Memory B cell (primary cell): ENCODE data around the gene MIOS.

Experiments used
- ATAC-seq: fragments of 150-1000 bp; cut with Tn5 transposase; 2 replicates; pipeline ENCODE4 v1.10.0; 2021; ENCODE audit warnings: low read depth, mild to moderate bottlenecking, moderate library complexity
- DNase-seq, 2 donors: peaks; one replicate each; pipeline ENCODE4 v3.0.0; 2022; ENCODE audit warnings: low spot score in 2 of 2
- H3K27ac Mint-ChIP-seq: one replicate; pipeline ENCODE4 v1.8.0; 2022; ENCODE audit warnings: mild to moderate bottlenecking, moderate library complexity, mixed read lengths
- H3K27me3 Mint-ChIP-seq: one replicate; pipeline ENCODE4 v1.8.0; 2022; ENCODE audit warnings: mixed read lengths
- H3K36me3 Mint-ChIP-seq: one replicate; pipeline ENCODE4 v1.8.0; 2022; ENCODE audit warnings: mild to moderate bottlenecking, mixed read lengths
- H3K4me1 Mint-ChIP-seq: one replicate; pipeline ENCODE4 v1.8.0; 2022; ENCODE audit warnings: mixed read lengths
- H3K4me3 Mint-ChIP-seq: one replicate; pipeline ENCODE4 v1.8.0; 2022; ENCODE audit warnings: mild to moderate bottlenecking, moderate library complexity, mixed read lengths
- H3K9me3 Mint-ChIP-seq: one replicate; pipeline ENCODE4 v1.8.0; 2022; ENCODE audit warnings: mixed read lengths

The MIOS gene

GRCh38 chr7:7564323-7564780 is 2.3 kb upstream of the MIOS start:
- peaks cover 3% of the 10 kb centered on the region for H3K9me3 Mint-ChIP-seq
- peaks cover 15% of the 10 kb centered on the region for H3K4me1 Mint-ChIP-seq
- no peaks in the 10 kb centered on the region for H3K27me3 Mint-ChIP-seq
- peaks cover 16% of the 10 kb centered on the region for H3K36me3 Mint-ChIP-seq
- DNase-seq (no peak), ATAC-seq (no peak)
- H3K27ac Mint-ChIP-seq, result no peak overlapping the region
- no peak overlapping the region for H3K4me3 Mint-ChIP-seq

GRCh38 chr7:7565018-7565680 is 1.5 kb upstream of the MIOS start:
- Mint-ChIP-seq H3K36me3 (peaks cover 13% of the 10 kb centered on the region), H3K4me1 (peaks cover 23% of the 10 kb centered on the region), H3K27ac (no peak overlapping the region), H3K4me3 (no peak overlapping the region), H3K9me3 (no peaks in the 10 kb centered on the region), H3K27me3 (no peaks in the 10 kb centered on the region)
- no peak for ATAC-seq
- no peak for DNase-seq

- ATAC-seq, result no peak
- Mint-ChIP-seq H3K9me3 (no peaks in the 10 kb centered on the region), H3K36me3 (peaks cover 12% of the 10 kb centered on the region), H3K27ac (no peak overlapping the region), H3K4me3 (no peak overlapping the region), H3K4me1 (peaks cover 30% of the 10 kb centered on the region), H3K27me3 (no peaks in the 10 kb centered on the region)
- no peak for DNase-seq
These were observed 686 bp upstream of the MIOS start for GRCh38 chr7:7565746-7566650.

GRCh38 chr7:7567898-7568531 is 1.3 kb downstream of the MIOS start:
- H3K9me3 Mint-ChIP-seq, result no peaks in the 10 kb centered on the region
- ATAC-seq (no peak), DNase-seq (no peak)
- peak overlapping the region; percentile 84 for H3K4me3 Mint-ChIP-seq
- no peaks in the 10 kb centered on the region for H3K27me3 Mint-ChIP-seq
- H3K4me1 Mint-ChIP-seq, result peaks cover 32% of the 10 kb centered on the region
- H3K36me3 Mint-ChIP-seq, result peaks cover 8% of the 10 kb centered on the region
- H3K27ac Mint-ChIP-seq, result no peak overlapping the region

- Mint-ChIP-seq H3K27me3 (no peaks in the 10 kb centered on the region), H3K4me1 (peaks cover 32% of the 10 kb centered on the region), H3K9me3 (no peaks in the 10 kb centered on the region), H3K36me3 (peaks cover 8% of the 10 kb centered on the region), H3K4me3 (peak overlapping the region; percentile 84), H3K27ac (no peak overlapping the region)
- no peak for ATAC-seq
- DNase-seq, result no peak
These were observed 1.9 kb downstream of the MIOS start for GRCh38 chr7:7568553-7568952.

GRCh38 chr7:7569081-7569527 is 2.4 kb downstream of the MIOS start:
- Mint-ChIP-seq H3K27ac (no peak overlapping the region), H3K4me1 (peaks cover 32% of the 10 kb centered on the region), H3K36me3 (peaks cover 8% of the 10 kb centered on the region), H3K27me3 (no peaks in the 10 kb centered on the region), H3K9me3 (no peaks in the 10 kb centered on the region), H3K4me3 (peak overlapping the region; percentile 84)
- ATAC-seq, result peak; percentile 68
- peak in 1 of 2 donors; percentile 57 for DNase-seq

- ATAC-seq, result peak; percentile 26
- Mint-ChIP-seq H3K4me3 (peak overlapping the region; percentile 84), H3K36me3 (peaks cover 8% of the 10 kb centered on the region), H3K4me1 (peaks cover 32% of the 10 kb centered on the region), H3K9me3 (no peaks in the 10 kb centered on the region), H3K27ac (no peak overlapping the region), H3K27me3 (no peaks in the 10 kb centered on the region)
- DNase-seq, result no peak
These were observed 2.9 kb downstream of the MIOS start for GRCh38 chr7:7569615-7570014.

- H3K9me3 Mint-ChIP-seq, result no peaks in the 10 kb centered on the region
- DNase-seq, result no peak
- no peak for ATAC-seq
- H3K36me3 Mint-ChIP-seq, result peaks cover 8% of the 10 kb centered on the region
- no peak overlapping the region for H3K4me3 Mint-ChIP-seq
- H3K4me1 Mint-ChIP-seq, result peaks cover 34% of the 10 kb centered on the region
- H3K27ac Mint-ChIP-seq, result no peak overlapping the region
- H3K27me3 Mint-ChIP-seq, result no peaks in the 10 kb centered on the region
These were observed 3.9 kb downstream of the MIOS start for GRCh38 chr7:7570584-7570983.

GRCh38 chr7:7573701-7574100 is 7.0 kb downstream of the MIOS start:
- no peak for ATAC-seq
- H3K4me1 Mint-ChIP-seq, result peaks cover 24% of the 10 kb centered on the region
- no peaks in the 10 kb centered on the region for H3K27me3 Mint-ChIP-seq
- peaks cover 8% of the 10 kb centered on the region for H3K36me3 Mint-ChIP-seq
- no peak overlapping the region for H3K4me3 Mint-ChIP-seq
- no peak overlapping the region for H3K27ac Mint-ChIP-seq
- no peak for DNase-seq
- no peaks in the 10 kb centered on the region for H3K9me3 Mint-ChIP-seq

- Mint-ChIP-seq H3K36me3 (peaks cover 6% of the 10 kb centered on the region), H3K4me1 (peaks cover 6% of the 10 kb centered on the region), H3K9me3 (no peaks in the 10 kb centered on the region), H3K27me3 (no peaks in the 10 kb centered on the region), H3K4me3 (no peak overlapping the region), H3K27ac (no peak overlapping the region)
- DNase-seq, result no peak
- ATAC-seq, result no peak
These were observed 9.7 kb downstream of the MIOS start for GRCh38 chr7:7576344-7576743.

GRCh38 chr7:7577888-7578287 is 11.2 kb downstream of the MIOS start:
- Mint-ChIP-seq H3K4me3 (no peak overlapping the region), H3K4me1 (peaks cover 5% of the 10 kb centered on the region), H3K27me3 (no peaks in the 10 kb centered on the region), H3K36me3 (peaks cover 6% of the 10 kb centered on the region), H3K9me3 (no peaks in the 10 kb centered on the region), H3K27ac (no peak overlapping the region)
- ATAC-seq (peak; percentile 98), DNase-seq (no peak)

- Mint-ChIP-seq H3K27ac (no peak overlapping the region), H3K9me3 (no peaks in the 10 kb centered on the region), H3K4me1 (peaks cover 4% of the 10 kb centered on the region), H3K27me3 (no peaks in the 10 kb centered on the region), H3K36me3 (peaks cover 7% of the 10 kb centered on the region), H3K4me3 (no peak overlapping the region)
- DNase-seq, result no peak
- no peak for ATAC-seq
These were observed 13.0 kb downstream of the MIOS start for GRCh38 chr7:7579638-7580037.

- H3K27ac Mint-ChIP-seq, result no peak overlapping the region
These were observed 15.0 kb downstream of the MIOS start for GRCh38 chr7:7581531-7582179.

GRCh38 chr7:7582596-7582995 is 15.9 kb downstream of the MIOS start:
- no peaks in the 10 kb centered on the region for H3K9me3 Mint-ChIP-seq
- no peak for ATAC-seq
- H3K4me3 Mint-ChIP-seq, result no peak overlapping the region
- peaks cover 9% of the 10 kb centered on the region for H3K36me3 Mint-ChIP-seq
- no peak for DNase-seq
- no peaks in the 10 kb centered on the region for H3K27me3 Mint-ChIP-seq
- H3K27ac Mint-ChIP-seq, result no peak overlapping the region
- H3K4me1 Mint-ChIP-seq, result peaks cover 2% of the 10 kb centered on the region

More at GRCh38 chr7:7581531-7582179, 15.0 kb downstream of the MIOS start:
- H3K9me3 Mint-ChIP-seq, result no peaks in the 10 kb centered on the region
- H3K4me1 Mint-ChIP-seq, result peaks cover 2% of the 10 kb centered on the region
- ATAC-seq (no peak), DNase-seq (no peak)
- peaks cover 7% of the 10 kb centered on the region for H3K36me3 Mint-ChIP-seq
- H3K4me3 Mint-ChIP-seq, result no peak overlapping the region
- H3K27me3 Mint-ChIP-seq, result no peaks in the 10 kb centered on the region
